ENCODE measurements around the gene RFX5.
"Not testable (repeated sequence)": the region's sequence is repeated elsewhere in the genome, so short reads cannot be mapped to it uniquely, and the experiment has no call there.

RFX5 gene

GRCh38 chr1:151364996-151365395 lies 17.9 kb upstream of the RFX5 start:
- Histone ChIP-seq H3K36me3 (no peaks in the 10 kb centered on the region), H3K4me3 (ENCODE audit: low read depth, low read length) (no peak overlapping the region), H3K27ac (no peak overlapping the region), H3K27me3 (ENCODE audit: insufficient read depth, low read depth, severe bottlenecking) (no peaks in the 10 kb centered on the region), H3K9me3 (ENCODE audit: severe bottlenecking) (peaks cover 31% of the 10 kb centered on the region)
- no peak for DNase-seq
- TF ChIP-seq CTCF (IDR thresholded peaks at IDR 0.05; ENCODE audit: low read depth, low read length), result peak; percentile 80

GRCh38 chr1:151362308-151363155 lies 15.5 kb upstream of the RFX5 start:
- no peaks in the 10 kb centered on the region for H3K27me3 ChIP-seq (ENCODE audit: insufficient read depth, low read depth, severe bottlenecking)
- H3K27ac ChIP-seq, result no peak overlapping the region
- no peaks in the 10 kb centered on the region for H3K36me3 ChIP-seq
- no peak for TF ChIP-seq CTCF (IDR thresholded peaks at IDR 0.05; ENCODE audit: low read depth, low read length)
- peaks cover 31% of the 10 kb centered on the region for H3K9me3 ChIP-seq (ENCODE audit: severe bottlenecking)
- DNase-seq, result no peak
- H3K4me3 ChIP-seq (ENCODE audit: low read depth, low read length), result no peak overlapping the region

- Histone ChIP-seq H3K36me3 (no peaks in the 10 kb centered on the region), H3K27ac (no peak overlapping the region), H3K9me3 (ENCODE audit: severe bottlenecking) (peaks cover 31% of the 10 kb centered on the region), H3K27me3 (ENCODE audit: insufficient read depth, low read depth, severe bottlenecking) (no peaks in the 10 kb centered on the region), H3K4me3 (ENCODE audit: low read depth, low read length) (no peak overlapping the region)
- TF ChIP-seq CTCF (IDR thresholded peaks at IDR 0.05; ENCODE audit: low read depth, low read length), result no peak
- no peak for DNase-seq
Measured at GRCh38 chr1:151361883-151362282, 14.8 kb upstream of the RFX5 start.

GRCh38 chr1:151356696-151357095 lies 9.6 kb upstream of the RFX5 start:
- no peak for DNase-seq
- Histone ChIP-seq H3K27ac (no peak overlapping the region), H3K27me3 (ENCODE audit: insufficient read depth, low read depth, severe bottlenecking) (no peaks in the 10 kb centered on the region), H3K4me3 (ENCODE audit: low read depth, low read length) (no peak overlapping the region), H3K9me3 (ENCODE audit: severe bottlenecking) (peaks cover 14% of the 10 kb centered on the region), H3K36me3 (no peaks in the 10 kb centered on the region)
- no peak for TF ChIP-seq CTCF (IDR thresholded peaks at IDR 0.05; ENCODE audit: low read depth, low read length)

- H3K27ac ChIP-seq, result no peak overlapping the region
- no peak overlapping the region for H3K4me3 ChIP-seq (ENCODE audit: low read depth, low read length)
- TF ChIP-seq CTCF (IDR thresholded peaks at IDR 0.05; ENCODE audit: low read depth, low read length), result no peak
- H3K36me3 ChIP-seq, result no peaks in the 10 kb centered on the region
- no peak for DNase-seq
- peaks cover 18% of the 10 kb centered on the region for H3K9me3 ChIP-seq (ENCODE audit: severe bottlenecking)
- H3K27me3 ChIP-seq (ENCODE audit: insufficient read depth, low read depth, severe bottlenecking), result no peaks in the 10 kb centered on the region
Measured at GRCh38 chr1:151352021-151352718, 5.1 kb upstream of the RFX5 start.

- not testable (repeated sequence) for H3K36me3 ChIP-seq; H3K4me3 ChIP-seq (ENCODE audit: low read depth, low read length); H3K27me3 ChIP-seq (ENCODE audit: insufficient read depth, low read depth, severe bottlenecking); DNase-seq; H3K27ac ChIP-seq
- peaks cover 18% of the 10 kb centered on the region for H3K9me3 ChIP-seq (ENCODE audit: severe bottlenecking)
Measured at GRCh38 chr1:151350323-151350722, 3.3 kb upstream of the RFX5 start.

All from WERI-Rb-1 (cell line).